ENCODE data around the gene FNDC5.

FNDC5 gene

GRCh38 chr1:32897082-32898049 is 26.7 kb upstream of the FNDC5 start:
- DNase-seq = no peak

GRCh38 chr1:32896451-32896850 is 25.7 kb upstream of the FNDC5 start:
- no peak for DNase-seq

GRCh38 chr1:32895325-32896215 is 24.9 kb upstream of the FNDC5 start:
- DNase-seq = no peak

GRCh38 chr1:32894681-32895080 is 24.0 kb upstream of the FNDC5 start:
- no peak for DNase-seq

GRCh38 chr1:32894019-32894600 is 23.4 kb upstream of the FNDC5 start:
- no peak for DNase-seq

- peak in 1 of 2 donors; percentile 37 for DNase-seq
Observed at GRCh38 chr1:32893198-32894018, 22.7 kb upstream of the FNDC5 start.

- peak; percentile 74 to 75 for DNase-seq
Observed at GRCh38 chr1:32892368-32893197, 21.9 kb upstream of the FNDC5 start.

- DNase-seq = no peak
Observed at GRCh38 chr1:32891630-32892029, 20.9 kb upstream of the FNDC5 start.

- no peak for DNase-seq
Observed at GRCh38 chr1:32891241-32891570, 20.5 kb upstream of the FNDC5 start.

GRCh38 chr1:32890516-32891240 is 20.0 kb upstream of the FNDC5 start:
- no peak for DNase-seq

- no peak for DNase-seq
Observed at GRCh38 chr1:32889731-32890278, 19.1 kb upstream of the FNDC5 start.

- DNase-seq = no peak
Observed at GRCh38 chr1:32888677-32889420, 18.1 kb upstream of the FNDC5 start.

- DNase-seq = no peak
Observed at GRCh38 chr1:32888134-32888533, 17.4 kb upstream of the FNDC5 start.

- no peak for DNase-seq
Observed at GRCh38 chr1:32887623-32888022, 16.9 kb upstream of the FNDC5 start.

- no peak for DNase-seq
Observed at GRCh38 chr1:32886828-32887414, 16.2 kb upstream of the FNDC5 start.

- DNase-seq = no peak
Observed at GRCh38 chr1:32886004-32886827, 15.5 kb upstream of the FNDC5 start, which contains the start of gene HPCA. TSS of gene HPCA (plus strand) at chr1:32886491. CDS start at chr1:32888899, 2,408 bp downstream.

- no peak for DNase-seq
Observed at GRCh38 chr1:32885676-32886003, 14.9 kb upstream of the FNDC5 start.

- no peak for DNase-seq
Observed at GRCh38 chr1:32884726-32885125, 14.0 kb upstream of the FNDC5 start.

- no peak for DNase-seq
Observed at GRCh38 chr1:32884032-32884372, 13.3 kb upstream of the FNDC5 start.

Data from hippocampal formation (tissue), 2 donors.